UCSD-AML1 (cell line): ENCODE results near the gene DOCK4.

ENCODE experiments used
- DNase-seq: peaks from one replicate; lab custom pipeline; 2025; ENCODE audit not compliant: unreplicated experiment; lab: John Stamatoyannopoulos, UW

DOCK4 gene

GRCh38 chr7:111775206-111775605, 431.0 kb downstream of the DOCK4 start:
- DNase-seq = no peak

DNA sequence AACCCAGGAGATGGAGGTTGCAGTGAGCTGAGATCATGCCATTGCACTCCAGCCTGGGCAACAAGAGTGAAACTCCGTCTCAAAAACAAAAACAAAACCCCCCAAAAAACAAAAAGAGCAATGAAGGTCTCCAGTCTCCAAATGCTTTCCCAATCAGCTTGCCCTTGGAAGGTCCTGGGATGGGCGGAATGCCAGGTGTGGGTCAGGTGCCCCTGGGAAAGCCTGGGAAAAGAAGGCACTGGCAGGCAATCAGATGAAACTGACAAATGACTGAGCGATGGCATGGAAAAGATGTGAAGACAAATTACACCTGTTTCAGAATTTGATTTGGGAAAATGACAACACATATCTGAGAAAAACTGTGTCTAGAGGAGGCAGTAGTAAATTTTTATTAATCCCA, 433.5 kb downstream of the DOCK4 start:
- no peak for DNase-seq

- no peak for DNase-seq
Measured at GRCh38 chr7:111771638-111772037, 434.6 kb downstream of the DOCK4 start.

DNA sequence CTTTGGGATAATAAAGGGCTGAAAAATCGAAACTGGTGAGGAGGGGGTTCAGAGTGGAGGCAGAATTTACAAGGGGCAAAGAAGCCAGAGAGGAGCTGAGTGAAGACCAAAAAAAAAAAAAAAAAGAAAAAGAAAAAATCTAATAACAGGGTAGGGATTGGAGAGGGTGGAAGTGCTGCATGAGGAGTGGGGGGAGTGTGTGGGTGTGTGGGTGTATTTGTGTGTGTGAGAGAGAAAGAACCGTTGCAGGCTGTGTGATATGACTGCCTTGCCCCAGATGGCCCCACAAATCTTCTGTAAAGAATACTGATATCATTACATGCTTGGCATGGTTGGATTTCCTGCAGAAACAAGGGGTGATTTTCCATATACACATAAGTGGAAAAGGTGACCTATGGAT, 436.1 kb downstream of the DOCK4 start:
- DNase-seq = no peak

DNA sequence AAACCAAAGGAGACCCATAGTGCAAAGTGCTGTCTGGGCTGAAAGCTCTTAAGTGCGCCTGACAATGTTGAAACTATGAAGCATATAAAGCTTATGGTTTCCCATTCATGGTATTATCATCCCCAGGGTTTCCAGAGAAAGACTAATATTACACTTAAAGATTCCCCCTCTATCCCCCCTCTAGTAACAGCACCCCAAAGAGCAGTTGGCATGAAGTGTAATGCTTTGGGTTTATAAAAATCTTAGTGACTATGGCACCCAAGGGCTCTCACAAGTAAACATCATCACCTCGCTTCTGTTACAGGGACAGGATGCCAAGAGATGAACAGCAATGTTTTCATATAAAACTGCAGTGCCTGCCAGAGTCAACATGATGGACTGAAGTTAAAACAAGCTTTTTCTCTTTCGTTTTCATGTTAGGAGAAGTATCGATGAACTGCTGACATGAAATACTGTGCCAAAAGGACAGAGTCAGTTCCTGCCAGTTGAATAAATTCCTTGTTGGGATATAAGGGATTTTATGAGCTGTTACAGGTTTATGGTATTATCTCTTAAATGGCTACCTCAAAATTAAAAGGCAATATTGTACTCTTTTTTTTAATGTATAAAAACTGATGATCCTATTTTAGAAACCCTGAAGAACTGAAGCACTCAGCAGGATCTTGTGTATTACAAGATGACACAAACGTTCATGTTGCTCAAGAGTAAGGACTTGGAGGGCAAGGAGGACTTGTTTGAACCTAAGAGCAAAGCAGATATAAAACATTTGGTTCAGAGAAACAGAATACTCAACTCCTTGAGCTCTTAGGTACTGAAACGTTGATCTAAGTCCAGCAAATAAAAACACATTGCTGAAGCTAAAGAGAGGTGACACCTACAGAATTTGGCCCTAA, 440.2 kb downstream of the DOCK4 start:
- no peak for DNase-seq

GRCh38 chr7:111763221-111763801, 442.9 kb downstream of the DOCK4 start:
- DNase-seq = no peak

DNA sequence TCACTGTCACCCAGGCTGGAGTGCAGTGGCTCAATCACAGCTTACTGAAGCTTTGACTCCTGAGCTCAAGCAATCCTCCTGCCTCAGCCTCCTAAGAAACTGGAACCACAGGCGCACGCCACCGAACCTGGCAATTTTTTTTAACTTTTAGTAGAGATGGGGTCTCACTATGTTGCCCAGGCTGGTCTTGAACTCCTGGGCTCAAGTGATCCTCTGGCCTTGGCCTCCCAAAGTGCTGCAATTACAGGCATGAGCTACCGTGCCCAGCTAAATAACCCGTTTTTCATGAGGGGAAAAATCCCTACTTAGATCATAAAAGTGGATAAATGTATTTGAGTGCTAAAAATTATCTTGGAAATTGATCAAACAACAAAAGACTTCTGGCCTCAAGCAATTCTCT, 443.4 kb downstream of the DOCK4 start:
- no peak for DNase-seq

GRCh38 chr7:111762211-111762610, 444.0 kb downstream of the DOCK4 start:
- no peak for DNase-seq

- DNase-seq = no peak
Measured at GRCh38 chr7:111760043-111760442, 446.2 kb downstream of the DOCK4 start.

- DNase-seq = no peak
Measured at GRCh38 chr7:111758332-111758731, 447.9 kb downstream of the DOCK4 start.

- DNase-seq = no peak
Measured at GRCh38 chr7:111756687-111757178, 449.5 kb downstream of the DOCK4 start.

- DNase-seq = no peak
Measured at GRCh38 chr7:111755383-111755782, 450.8 kb downstream of the DOCK4 start.

GRCh38 chr7:111753968-111754367, 452.2 kb downstream of the DOCK4 start:
- no peak for DNase-seq

GRCh38 chr7:111752022-111752582, 454.1 kb downstream of the DOCK4 start:
- DNase-seq = peak; percentile 18

DNA sequence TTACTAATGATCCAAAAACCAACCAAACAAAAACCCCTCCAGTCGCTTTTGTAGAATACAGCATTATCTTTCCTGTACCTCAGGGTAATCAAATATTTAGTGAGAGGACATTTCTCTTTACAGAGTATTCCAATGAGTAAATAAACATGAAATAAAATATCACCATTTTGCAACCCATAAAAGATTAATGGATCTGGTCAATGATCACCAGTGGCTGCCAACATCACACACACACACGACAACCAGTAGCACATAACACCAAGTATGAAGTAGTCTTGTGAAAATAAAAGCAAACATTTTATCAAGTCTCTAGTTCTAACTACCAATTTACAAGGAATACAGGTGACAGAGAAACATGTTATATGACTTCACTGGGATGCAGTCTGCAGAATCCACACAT, 455.3 kb downstream of the DOCK4 start:
- no peak for DNase-seq

DNA sequence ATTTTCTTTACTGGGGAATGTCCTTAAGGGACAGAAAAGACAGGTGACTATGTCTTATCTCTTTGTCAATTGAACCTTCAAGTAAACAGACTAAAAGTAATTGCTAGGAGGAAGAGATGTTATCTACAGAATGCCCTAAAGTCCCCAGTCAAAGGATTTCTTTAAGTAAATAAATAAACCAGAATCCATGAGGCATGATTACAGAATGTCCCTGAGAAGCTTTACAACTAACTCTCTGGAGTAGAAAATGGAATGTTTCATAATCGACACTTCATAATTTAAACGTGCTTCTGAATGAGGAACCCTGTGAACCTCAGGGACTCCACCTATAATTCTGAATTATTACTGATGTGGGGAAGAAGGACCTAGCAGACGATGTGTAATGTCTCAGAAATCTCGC, 456.0 kb downstream of the DOCK4 start:
- DNase-seq = no peak

- DNase-seq = no peak
Measured at GRCh38 chr7:111749625-111750024, 456.6 kb downstream of the DOCK4 start.

DNA sequence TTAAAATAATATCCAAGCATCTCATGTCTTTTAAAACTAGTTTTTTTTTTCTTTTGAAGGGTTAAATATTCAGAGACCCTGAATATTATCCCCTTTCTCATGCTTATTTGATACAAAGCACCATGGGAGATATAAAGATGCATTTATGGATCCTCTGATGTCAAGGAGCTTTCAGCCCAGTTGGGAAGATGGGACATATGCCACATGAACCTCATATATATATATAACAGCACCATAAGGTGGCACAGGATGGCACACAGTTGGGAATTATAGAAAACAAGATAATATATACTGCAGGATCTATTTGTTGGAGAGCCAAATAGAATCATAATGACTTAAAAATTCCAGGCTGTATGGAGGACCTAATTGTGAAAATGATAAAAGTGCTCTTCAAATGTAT, 458.5 kb downstream of the DOCK4 start:
- DNase-seq = no peak

DNA sequence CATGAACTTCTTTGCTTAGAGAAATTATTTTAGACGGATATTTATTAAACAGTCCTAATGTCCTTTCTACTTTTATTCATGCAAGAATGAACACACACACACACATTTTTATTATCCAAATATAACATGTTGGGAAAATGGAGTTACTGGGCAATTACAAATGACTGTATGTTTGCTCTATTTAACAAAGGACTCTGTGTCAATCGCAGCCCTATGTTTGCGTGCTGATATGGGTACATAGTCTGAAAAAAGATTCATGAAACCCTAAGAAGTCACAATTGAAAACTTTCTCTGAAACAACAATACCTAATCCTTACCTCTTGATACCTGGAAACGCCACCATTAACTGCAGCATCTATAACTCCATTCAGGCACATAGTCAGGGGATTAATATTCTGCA, 459.2 kb downstream of the DOCK4 start:
- no peak for DNase-seq

DNA sequence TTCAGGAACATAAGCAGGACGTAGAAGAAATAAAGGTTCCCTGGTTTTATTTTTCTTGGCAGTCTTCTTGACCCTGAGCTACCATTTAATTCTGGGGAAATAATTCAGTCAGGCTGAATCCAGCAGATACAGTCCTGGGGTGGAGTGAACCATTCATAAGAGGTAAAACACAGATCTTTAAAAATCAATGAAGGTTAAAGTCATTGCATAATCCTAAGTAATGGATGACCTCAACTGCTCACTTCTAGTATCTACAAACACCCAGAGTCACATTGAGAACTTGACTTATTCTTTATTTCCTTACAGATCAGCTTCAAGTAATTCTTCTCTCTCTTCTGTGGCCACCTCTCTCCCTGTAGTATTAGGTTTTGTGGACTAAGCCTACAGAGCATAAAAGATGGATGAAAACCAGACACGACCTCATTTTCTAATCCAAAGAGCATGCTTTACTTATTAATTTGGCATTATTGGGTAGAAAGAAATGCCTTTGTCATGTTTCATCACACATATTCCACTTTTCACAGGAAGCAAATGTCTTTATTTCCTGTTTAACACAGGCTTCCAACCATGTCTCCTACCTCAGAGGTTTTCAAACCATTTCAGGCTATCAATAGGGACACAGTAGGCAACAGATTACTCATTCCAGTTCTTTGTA, 461.6 kb downstream of the DOCK4 start:
- DNase-seq = no peak

DNA sequence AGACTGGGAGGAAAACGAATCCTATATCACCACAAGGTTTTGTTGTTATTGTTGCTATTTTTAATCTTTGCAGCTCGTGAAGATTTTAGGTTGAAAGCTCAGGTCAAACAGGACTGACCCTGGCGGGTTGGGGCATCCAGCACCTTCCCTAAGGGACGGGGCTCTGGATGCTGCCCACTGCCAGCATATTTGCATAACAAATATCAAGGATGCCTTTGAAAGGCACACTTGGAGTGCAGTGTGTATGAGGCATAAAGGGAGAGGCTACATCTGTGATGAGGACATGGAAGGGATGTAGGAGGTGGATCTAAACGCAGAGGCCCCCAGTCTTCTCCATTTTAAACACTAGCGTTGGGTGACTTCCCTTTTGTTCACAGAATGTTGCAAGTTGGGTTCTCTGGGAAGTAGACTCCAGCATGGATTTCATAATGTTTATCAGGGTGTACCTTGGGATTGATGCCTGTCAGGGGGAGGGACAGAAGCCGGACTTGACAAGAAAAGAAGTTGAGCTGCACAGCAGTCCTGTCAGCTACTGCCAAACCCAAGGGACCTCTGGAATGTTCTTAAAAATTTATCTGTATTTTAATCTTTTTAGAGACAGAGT, 462.9 kb downstream of the DOCK4 start:
- DNase-seq = no peak
